AG04450 (cell line): ENCODE measurements around the gene CHD9. TPM values are rescaled to one million over a fixed set of nuclear protein-coding genes. Genes with fewer than 3 reads are reported as not detected.

Experiments
- CTCF ChIA-PET: fragments of 300-600, 350-600 bp; formaldehyde crosslinking; extraction: SDS; loops from one replicate; lab custom pipeline; 2022; ENCODE audit warnings: antibody characterized with exemption, inconsistent platforms; lab: Charles Lee
- POLR2A ChIA-PET: fragments of 350-600 bp; formaldehyde crosslinking; extraction: SDS; loops from one replicate; lab custom pipeline; 2021; ENCODE audit warnings: antibody characterized with exemption, inconsistent platforms; lab: Yijun Ruan, JAX
- DNase-seq: peaks from one replicate; pipeline ENCODE4 v3.0.0-alpha.2; 2011; ENCODE audit warnings: low read depth, low spot score
- H3K27ac ChIP-seq: one replicate; pipeline ENCODE4 v1.5.1; 2012; ENCODE audit warnings: low read depth, low read length, control low read depth
- H3K27me3 ChIP-seq: one replicate; pipeline ENCODE4 v1.6.0; 2012; ENCODE audit warnings: low read length; ENCODE audit not compliant: control insufficient read depth, insufficient read depth
- H3K4me3 ChIP-seq: 2 replicates; pipeline ENCODE4 v1.5.1; 2011; ENCODE audit warnings: mild to moderate bottlenecking, low read depth, low read length, control low read depth
- H3K9me3 ChIP-seq: 2 replicates; pipeline ENCODE4 v1.5.1; 2012; ENCODE audit warnings: low read length; ENCODE audit not compliant: control insufficient read depth, insufficient read depth
- CTCF ChIP-seq: IDR thresholded peaks from 2 replicates; pipeline ENCODE4 v1.5.1; 2011; ENCODE audit warnings: low read depth, low read length, control low read depth, inconsistent platforms
- polyA plus RNA-seq: library from polyadenylated mRNA; depleted of rRNA; stranded (reverse); fragments of >200 nt; gene quantifications from 2 replicates; pipeline ENCODE4 v1.2.3, GENCODE V29; 2011

The CHD9 gene
- polyA plus RNA-seq, 1 experiment, result 42.6 TPM

GRCh38 chr16:53022374-53022773, 32.4 kb upstream of the CHD9 start:
- DNase-seq, result peak; percentile 7
- H3K27me3 ChIP-seq, result no peaks in the 10 kb centered on the region
- H3K4me3 ChIP-seq, result no peak overlapping the region
- ChIA-PET POLR2A (no interaction called here), CTCF (interaction anchor here (0.6 to 4.0 kb wide), 23 partner anchors 8 to 953 kb away, joined by 3 to 57 read pairs (median 4); no protein-coding TSS in a partner anchor)
- H3K27ac ChIP-seq, result no peak overlapping the region
- no peaks in the 10 kb centered on the region for H3K9me3 ChIP-seq
- peak; percentile 72 for TF ChIP-seq CTCF

GRCh38 chr16:53024045-53024444, 30.7 kb upstream of the CHD9 start:
- H3K9me3 ChIP-seq, result no peaks in the 10 kb centered on the region
- TF ChIP-seq CTCF, result no peak
- no peaks in the 10 kb centered on the region for H3K27me3 ChIP-seq
- POLR2A ChIA-PET, result no interaction called here
- no peak for DNase-seq
- no peak overlapping the region for H3K27ac ChIP-seq
- no peak overlapping the region for H3K4me3 ChIP-seq
- CTCF ChIA-PET, result interaction anchor here (1.6 kb wide), 1 partner anchor 183 kb away, joined by 7 read pairs; no protein-coding TSS in a partner anchor

GRCh38 chr16:53029971-53030370, 24.8 kb upstream of the CHD9 start:
- H3K4me3 ChIP-seq, result no peak overlapping the region
- no peak for DNase-seq
- ChIA-PET CTCF (interaction anchor here (0.9 kb wide), 1 partner anchor 8 kb away, joined by 3 read pairs; no protein-coding TSS in a partner anchor), POLR2A (no interaction called here)
- no peak for TF ChIP-seq CTCF
- H3K27ac ChIP-seq, result no peak overlapping the region
- H3K9me3 ChIP-seq, result no peaks in the 10 kb centered on the region
- H3K27me3 ChIP-seq, result no peaks in the 10 kb centered on the region

- ChIA-PET POLR2A (no interaction called here), CTCF (no interaction called here)
- DNase-seq, result no peak
Observed at GRCh38 chr16:53031323-53031942, 23.4 kb upstream of the CHD9 start.

More at GRCh38 chr16:53031323-53031942, 23.4 kb upstream of the CHD9 start:
- Histone ChIP-seq H3K27me3 (no peaks in the 10 kb centered on the region), H3K9me3 (no peaks in the 10 kb centered on the region), H3K4me3 (no peak overlapping the region), H3K27ac (no peak overlapping the region)
- TF ChIP-seq CTCF, result no peak
